ENCODE results near the gene CIBAR2. TPM values are rescaled to one million over a fixed set of nuclear protein-coding genes. Genes with fewer than 3 reads are reported as not detected.
A peak's percentile ranks its signal among the peaks of the same experiment; 100 is the strongest.

Gene CIBAR2
- total RNA-seq, 1 experiment from 2014 or later, result not detected

DNA sequence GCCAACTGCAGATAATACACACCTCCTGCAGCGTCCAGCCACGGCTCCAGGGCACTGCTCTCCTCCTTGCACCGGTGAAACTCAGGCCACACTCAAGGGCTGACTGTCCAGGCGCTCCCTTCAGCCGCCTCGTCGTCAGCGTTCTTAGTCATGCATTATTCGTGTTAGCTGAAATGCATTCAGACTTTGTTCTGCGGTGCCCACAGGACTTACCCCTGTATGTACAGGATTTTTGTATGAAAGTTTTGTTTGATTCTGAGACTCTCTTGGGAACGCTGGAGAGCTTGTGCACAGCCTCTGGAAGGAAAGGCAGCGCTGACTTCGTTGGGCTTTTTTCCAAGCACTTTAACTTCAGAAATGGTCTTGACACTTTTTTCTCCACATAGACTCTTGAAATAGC, 22.1 kb downstream of the CIBAR2 start:
- TF ChIP-seq CTCF (conservative IDR thresholded peaks at IDR 0.05), result no peak
- H3K4me2 ChIP-seq (ENCODE audit: insufficient read depth, insufficient read length, low read length), result no peak overlapping the region
- no peak overlapping the region for H4K8ac ChIP-seq (replicated peaks; ENCODE audit: insufficient read length, low read depth, low read length)
- no peak overlapping the region for H2BK20ac ChIP-seq (ENCODE audit: low read depth, low read length, poor library complexity, severe bottlenecking)
- no peak overlapping the region for H2BK15ac ChIP-seq (ENCODE audit: low read depth, low read length)
- no peaks in the 10 kb centered on the region for H3K79me2 ChIP-seq (ENCODE audit: insufficient read depth, low read length)
- H4K5ac ChIP-seq (ENCODE audit: insufficient read length, low read depth, low read length), result no peak overlapping the region
- H2AK5ac ChIP-seq (ENCODE audit: insufficient read length, low read length), result no peak overlapping the region
- Mint-ChIP-seq H3K4me3 (no peak overlapping the region), H3K27me3 (ENCODE audit: low read depth) (peaks cover 64% of the 10 kb centered on the region), H3K9me3 (no peaks in the 10 kb centered on the region), H3K36me3 (ENCODE audit: insufficient read depth in 1 of 3, low read depth in 3 of 3) (no peaks in the 10 kb centered on the region; a peak in 1 of 7 replicates), H3K27ac (peak overlapping the region in 1 of 3 experiments; percentile 78; a peak in 1 of 7 replicates), H3K4me1 (peaks cover 14 to 20% of the 10 kb centered on the region in 2 experiments)
- H3K18ac ChIP-seq (ENCODE audit: insufficient read length, low read depth, low read length), result no peak overlapping the region
- H2BK5ac ChIP-seq (ENCODE audit: insufficient read length, low read length), result no peak overlapping the region
- no peak overlapping the region for H3K9ac ChIP-seq (ENCODE audit: extremely low read depth, insufficient read length, low read length)
- H3K23me2 ChIP-seq (ENCODE audit: insufficient read length, low read depth, low read length, poor library complexity, severe bottlenecking), result no peaks in the 10 kb centered on the region
- no peak for DNase-seq
- no peaks in the 10 kb centered on the region for H3K4me1 ChIP-seq (ENCODE audit: insufficient read depth, low read length)
- H2BK12ac ChIP-seq (ENCODE audit: insufficient read length, low read depth, low read length), result no peak overlapping the region
- no peak overlapping the region for H3K27ac ChIP-seq (ENCODE audit: insufficient read length, low read depth, low read length)
- no peaks in the 10 kb centered on the region for H4K20me1 ChIP-seq (ENCODE audit: control insufficient read depth, insufficient read depth, insufficient read length)
- no peak overlapping the region for H2BK120ac ChIP-seq (ENCODE audit: low read depth, low read length, poor library complexity, severe bottlenecking)
- no peaks in the 10 kb centered on the region for H3K9me3 ChIP-seq (ENCODE audit: control insufficient read depth, low read depth, low read length)
- no peak overlapping the region for H3K4ac ChIP-seq (ENCODE audit: low read depth, low read length)
- no peak overlapping the region for H3K23ac ChIP-seq (ENCODE audit: insufficient read length, low read depth, low read length)
- H2AFZ ChIP-seq (ENCODE audit: low read length), result no peak overlapping the region
- no peak overlapping the region for H4K91ac ChIP-seq (ENCODE audit: insufficient read length, low read depth, low read length)
- no peak overlapping the region for H3T11ph ChIP-seq (ENCODE audit: low read length)
- no peak overlapping the region for H3K14ac ChIP-seq (ENCODE audit: insufficient read depth, low read length)
- H3K56ac ChIP-seq (ENCODE audit: insufficient read length, low read depth, low read length), result no peak overlapping the region
- H3K27me3 ChIP-seq (ENCODE audit: insufficient read depth, low read length), result peaks cover 3% of the 10 kb centered on the region; the same call in 1 of the 2 replicates
- WGBS (ENCODE audit: extremely low coverage, insufficient read length, low lambda C conversion rate), result no CpG with 5 or more reads among the region's 13 CpGs
- no peaks in the 10 kb centered on the region for H3K79me1 ChIP-seq (ENCODE audit: insufficient read depth, low read depth, low read length, poor library complexity, severe bottlenecking)

Data from H9 (cell line).